ENCODE measurements around the gene ADGRG7.
"Not testable (repeated sequence)": the region's sequence is repeated elsewhere in the genome, so short reads cannot be mapped to it uniquely, and the experiment has no call there.

ADGRG7 gene

GRCh38 chr3:100609305-100609704, at the start of gene ADGRG7:
TSS of gene ADGRG7 (plus strand) at chr3:100609601. CDS start at chr3:100609857, 256 bp downstream.
- no peak for DNase-seq

- no peak for DNase-seq
These were observed 49.0 kb upstream of the ADGRG7 start for GRCh38 chr3:100560426-100560825.

GRCh38 chr3:100561459-100562158, 47.8 kb upstream of the ADGRG7 start:
- DNase-seq = no peak

GRCh38 chr3:100562224-100562857, 47.1 kb upstream of the ADGRG7 start:
- DNase-seq = no peak

GRCh38 chr3:100563228-100563627, 46.2 kb upstream of the ADGRG7 start:
- DNase-seq = no peak

- DNase-seq = no peak
These were observed 45.7 kb upstream of the ADGRG7 start for GRCh38 chr3:100563652-100564211.

GRCh38 chr3:100570811-100571210, 38.6 kb upstream of the ADGRG7 start:
- no peak for DNase-seq

- DNase-seq = no peak
These were observed 34.9 kb upstream of the ADGRG7 start for GRCh38 chr3:100574536-100574935.

- DNase-seq = no peak
These were observed 33.7 kb upstream of the ADGRG7 start for GRCh38 chr3:100575704-100576103.

- no peak for DNase-seq
These were observed 31.9 kb upstream of the ADGRG7 start for GRCh38 chr3:100577382-100578008.

- DNase-seq = no peak
These were observed 30.8 kb upstream of the ADGRG7 start for GRCh38 chr3:100578646-100579045.

- no peak for DNase-seq
These were observed 29.3 kb upstream of the ADGRG7 start for GRCh38 chr3:100580147-100580546.

- DNase-seq = no peak
These were observed 27.8 kb upstream of the ADGRG7 start for GRCh38 chr3:100581650-100582049.

GRCh38 chr3:100582157-100582556, 27.2 kb upstream of the ADGRG7 start:
- not testable (repeated sequence) for DNase-seq

GRCh38 chr3:100584101-100584660, 25.2 kb upstream of the ADGRG7 start:
- no peak for DNase-seq

GRCh38 chr3:100586832-100587231, 22.6 kb upstream of the ADGRG7 start:
- no peak for DNase-seq

GRCh38 chr3:100588251-100588650, 21.1 kb upstream of the ADGRG7 start:
- no peak for DNase-seq

- peak; percentile 40 for DNase-seq
These were observed 19.1 kb upstream of the ADGRG7 start for GRCh38 chr3:100590114-100590839.

- DNase-seq = no peak
These were observed 18.6 kb upstream of the ADGRG7 start for GRCh38 chr3:100590840-100591147.

- no peak for DNase-seq
These were observed 18.0 kb upstream of the ADGRG7 start for GRCh38 chr3:100591411-100591810.

GRCh38 chr3:100600181-100601042, 9.0 kb upstream of the ADGRG7 start:
- DNase-seq = no peak
